HG03108 (cell line): ENCODE results near the gene CCDC136.

Experiments
- ATAC-seq: cut with Tn5 transposase; IDR thresholded peaks from one replicate; pipeline ENCODE4 v1.9.1; 2021; ENCODE audit warnings: moderate library complexity; ENCODE audit not compliant: unreplicated experiment

CCDC136 gene

GRCh38 chr7:128791121-128791971 lies at the start of gene CCDC136:
Gene CCDC136, plus strand, starts transcription at chr7:128791968. Its CDS starts 444 bp downstream, at chr7:128792412.
- peak; percentile 80 for ATAC-seq

- ATAC-seq, result no peak
Observed at GRCh38 chr7:128742206-128742605, 49.6 kb upstream of the CCDC136 start.

- no peak for ATAC-seq
Observed at GRCh38 chr7:128743112-128743772, 48.5 kb upstream of the CCDC136 start.

- no peak for ATAC-seq
Observed at GRCh38 chr7:128744366-128744905, 47.3 kb upstream of the CCDC136 start.

- ATAC-seq, result no peak
Observed at GRCh38 chr7:128745706-128746105, 46.1 kb upstream of the CCDC136 start.

- ATAC-seq, result no peak
Observed at GRCh38 chr7:128747327-128748079, 44.3 kb upstream of the CCDC136 start.

- no peak for ATAC-seq
Observed at GRCh38 chr7:128752251-128752650, 39.5 kb upstream of the CCDC136 start.

- no peak for ATAC-seq
Observed at GRCh38 chr7:128755075-128755818, 36.5 kb upstream of the CCDC136 start.

GRCh38 chr7:128755819-128756476 lies 35.8 kb upstream of the CCDC136 start:
- no peak for ATAC-seq

- no peak for ATAC-seq
Observed at GRCh38 chr7:128757203-128757602, 34.6 kb upstream of the CCDC136 start.

- no peak for ATAC-seq
Observed at GRCh38 chr7:128758553-128758952, 33.2 kb upstream of the CCDC136 start.

GRCh38 chr7:128759242-128759641 lies 32.5 kb upstream of the CCDC136 start:
- no peak for ATAC-seq

- ATAC-seq, result no peak
Observed at GRCh38 chr7:128763541-128763940, 28.2 kb upstream of the CCDC136 start.

GRCh38 chr7:128767475-128768110 lies 24.2 kb upstream of the CCDC136 start:
- ATAC-seq, result no peak

GRCh38 chr7:128770233-128770632 lies 21.5 kb upstream of the CCDC136 start:
- ATAC-seq, result no peak

- no peak for ATAC-seq
Observed at GRCh38 chr7:128773604-128774003, 18.2 kb upstream of the CCDC136 start.

GRCh38 chr7:128774029-128774689 lies 17.6 kb upstream of the CCDC136 start:
- ATAC-seq, result no peak

GRCh38 chr7:128774921-128775320 lies 16.8 kb upstream of the CCDC136 start:
- no peak for ATAC-seq
